Measurements from ENCODE around the gene CRY1.

Gene CRY1

DNA sequence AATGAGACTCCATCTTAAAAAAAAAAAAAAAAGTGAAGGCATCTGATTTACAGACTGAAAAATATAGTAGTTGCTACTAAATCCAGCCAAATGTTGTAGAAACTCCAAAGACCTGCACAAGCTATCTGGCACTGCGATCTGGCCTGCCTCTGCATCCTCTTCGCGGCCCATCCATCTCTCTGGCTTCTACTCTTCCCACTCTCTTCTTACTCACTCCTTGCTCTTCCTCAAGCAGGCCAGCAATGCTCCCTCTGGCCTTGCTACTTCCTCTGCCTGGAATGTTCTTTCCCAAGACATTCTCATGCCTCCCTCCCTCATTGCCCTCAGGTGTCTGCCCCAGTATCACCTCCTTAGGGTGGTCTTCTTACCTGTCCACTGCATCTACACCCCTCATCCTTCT, 9.7 kb upstream of the CRY1 start:
- Histone ChIP-seq H2BK5ac (ENCODE audit: low read length) (no peak overlapping the region), H3K27ac (replicated peaks; ENCODE audit: low read length) (no peak overlapping the region), H3K18ac (ENCODE audit: low read length) (no peak overlapping the region), H3K9ac (ENCODE audit: low read depth, low read length, poor library complexity) (no peak overlapping the region), H3K4me3 (ENCODE audit: low read length in 2 of 2) (no peak overlapping the region), H3K36me3 (replicated peaks in 1 of 2; ENCODE audit: control insufficient read depth in 2 of 2, insufficient read depth in 2 of 2, low read length in 2 of 2) (no peaks in the 10 kb centered on the region), H4K91ac (ENCODE audit: low read depth, low read length, poor library complexity) (no peak overlapping the region), H3K9me3 (replicated peaks in 1 of 2; ENCODE audit: control insufficient read depth in 2 of 2, insufficient read depth in 1 of 2, low read depth in 1 of 2, low read length in 2 of 2) (no peaks in the 10 kb centered on the region), H3K4me2 (ENCODE audit: insufficient read depth, low read length, poor library complexity, severe bottlenecking) (no peak overlapping the region), H3K4me1 (ENCODE audit: control insufficient read depth in 2 of 2, insufficient read depth in 1 of 2, low read depth in 1 of 2, low read length in 2 of 2) (peaks cover 0 to 2% of the 10 kb centered on the region in 2 donors), H2BK120ac (ENCODE audit: low read depth, low read length) (no peak overlapping the region), H2AK5ac (ENCODE audit: low read depth, low read length) (no peak overlapping the region), H3K4ac (ENCODE audit: low read length) (no peak overlapping the region), H2BK15ac (ENCODE audit: low read length) (no peak overlapping the region), H2BK12ac (ENCODE audit: low read length) (no peak overlapping the region), H3K23ac (ENCODE audit: low read depth, low read length, poor library complexity) (no peak overlapping the region), H3K79me1 (ENCODE audit: low read depth, low read length) (no peaks in the 10 kb centered on the region), H3K14ac (ENCODE audit: low read length) (no peak overlapping the region), H2AFZ (ENCODE audit: low read length) (no peak overlapping the region), H3K27me3 (ENCODE audit: control insufficient read depth in 3 of 3, insufficient read depth in 3 of 3, low read depth in 1 of 3, low read length in 3 of 3) (peaks cover 0 to 8% (median 0%) of the 10 kb centered on the region in 3 experiments), H4K8ac (ENCODE audit: low read depth, low read length) (no peak overlapping the region)
- WGBS, 2 donors (ENCODE audit: extremely low coverage in 2 of 2, insufficient read length in 2 of 2, insufficient replicate concordance in 1 of 2): no CpG with 5 or more reads among the region's 3 CpGs
- no peak for DNase-seq (ENCODE audit: low spot score)

DNA sequence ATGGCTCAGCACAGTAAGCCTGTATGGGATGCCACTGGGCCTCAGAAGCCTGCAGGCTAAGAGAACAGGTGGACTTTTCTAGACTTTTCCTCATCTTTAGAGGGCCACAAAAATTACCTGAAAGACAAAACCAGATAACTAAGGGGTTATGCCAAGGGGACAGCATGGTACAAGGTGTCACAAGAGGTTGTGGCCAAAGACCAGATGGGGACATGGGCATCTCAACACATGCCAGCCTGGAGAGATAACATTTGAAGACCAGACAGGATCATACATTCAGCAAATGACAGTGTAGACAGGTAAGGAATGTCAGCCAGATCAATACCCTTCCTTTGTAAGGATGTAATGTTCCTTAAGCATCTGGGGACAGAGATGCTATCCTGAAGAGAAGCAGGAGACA, 8.9 kb upstream of the CRY1 start:
- no peak overlapping the region for H4K8ac ChIP-seq (ENCODE audit: low read depth, low read length)
- H3K27ac ChIP-seq (replicated peaks; ENCODE audit: low read length): no peak overlapping the region
- no peak overlapping the region for H3K4ac ChIP-seq (ENCODE audit: low read length)
- H3K9me3 ChIP-seq (replicated peaks in 1 of 2; ENCODE audit: control insufficient read depth in 2 of 2, insufficient read depth in 1 of 2, low read depth in 1 of 2, low read length in 2 of 2): no peaks in the 10 kb centered on the region
- no peak overlapping the region for H3K4me2 ChIP-seq (ENCODE audit: insufficient read depth, low read length, poor library complexity, severe bottlenecking)
- H2AK5ac ChIP-seq (ENCODE audit: low read depth, low read length): no peak overlapping the region
- no peak overlapping the region for H2AFZ ChIP-seq (ENCODE audit: low read length)
- H3K9ac ChIP-seq (ENCODE audit: low read depth, low read length, poor library complexity): no peak overlapping the region
- H3K18ac ChIP-seq (ENCODE audit: low read length): no peak overlapping the region
- no peak overlapping the region for H2BK15ac ChIP-seq (ENCODE audit: low read length)
- no peak overlapping the region for H3K14ac ChIP-seq (ENCODE audit: low read length)
- no peak overlapping the region for H2BK120ac ChIP-seq (ENCODE audit: low read depth, low read length)
- H3K36me3 ChIP-seq (replicated peaks in 1 of 2; ENCODE audit: control insufficient read depth in 2 of 2, insufficient read depth in 2 of 2, low read length in 2 of 2): no peaks in the 10 kb centered on the region
- H3K23ac ChIP-seq (ENCODE audit: low read depth, low read length, poor library complexity): no peak overlapping the region
- no peak overlapping the region for H2BK5ac ChIP-seq (ENCODE audit: low read length)
- no peak overlapping the region for H4K91ac ChIP-seq (ENCODE audit: low read depth, low read length, poor library complexity)
- H3K27me3 ChIP-seq (ENCODE audit: control insufficient read depth in 3 of 3, insufficient read depth in 3 of 3, low read depth in 1 of 3, low read length in 3 of 3): peaks cover 0 to 8% (median 0%) of the 10 kb centered on the region in 3 experiments
- peaks cover 0 to 2% of the 10 kb centered on the region in 2 donors for H3K4me1 ChIP-seq (ENCODE audit: control insufficient read depth in 2 of 2, insufficient read depth in 1 of 2, low read depth in 1 of 2, low read length in 2 of 2)
- no peak for DNase-seq (ENCODE audit: low spot score)
- H3K4me3 ChIP-seq (ENCODE audit: low read length in 2 of 2): no peak overlapping the region
- no peak overlapping the region for H2BK12ac ChIP-seq (ENCODE audit: low read length)
- no peaks in the 10 kb centered on the region for H3K79me1 ChIP-seq (ENCODE audit: low read depth, low read length)

DNA sequence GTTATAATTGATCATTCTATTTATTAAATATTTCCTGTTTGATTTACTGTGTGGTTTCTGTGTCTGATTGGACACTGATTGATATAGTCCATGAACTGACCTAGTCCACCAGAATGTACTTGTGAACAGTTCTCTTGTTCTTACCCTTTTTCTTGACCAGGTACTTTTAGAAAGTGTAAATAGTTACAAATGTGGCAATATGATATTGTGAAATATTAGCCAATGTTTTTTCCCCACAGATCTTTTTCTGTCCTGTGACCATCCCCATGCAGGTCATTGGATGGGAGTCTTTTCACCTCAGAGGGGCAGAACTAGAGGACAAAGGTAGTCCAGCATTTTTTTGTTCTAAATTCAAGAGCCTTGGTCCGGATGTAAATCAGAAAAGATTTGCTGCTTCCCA, 8.3 kb upstream of the CRY1 start:
- Histone ChIP-seq H3K18ac (ENCODE audit: low read length) (no peak overlapping the region), H3K4ac (ENCODE audit: low read length) (no peak overlapping the region), H4K91ac (ENCODE audit: low read depth, low read length, poor library complexity) (no peak overlapping the region), H2BK15ac (ENCODE audit: low read length) (no peak overlapping the region), H3K79me1 (ENCODE audit: low read depth, low read length) (no peaks in the 10 kb centered on the region), H3K4me2 (ENCODE audit: insufficient read depth, low read length, poor library complexity, severe bottlenecking) (no peak overlapping the region), H3K9ac (ENCODE audit: low read depth, low read length, poor library complexity) (no peak overlapping the region), H2BK120ac (ENCODE audit: low read depth, low read length) (no peak overlapping the region), H3K4me1 (ENCODE audit: control insufficient read depth in 2 of 2, insufficient read depth in 1 of 2, low read depth in 1 of 2, low read length in 2 of 2) (peaks cover 0 to 2% of the 10 kb centered on the region in 2 donors), H3K27ac (replicated peaks; ENCODE audit: low read length) (no peak overlapping the region), H3K4me3 (ENCODE audit: low read length in 2 of 2) (no peak overlapping the region), H3K9me3 (replicated peaks in 1 of 2; ENCODE audit: control insufficient read depth in 2 of 2, insufficient read depth in 1 of 2, low read depth in 1 of 2, low read length in 2 of 2) (no peaks in the 10 kb centered on the region), H3K27me3 (ENCODE audit: control insufficient read depth in 3 of 3, insufficient read depth in 3 of 3, low read depth in 1 of 3, low read length in 3 of 3) (peaks cover 0 to 8% (median 0%) of the 10 kb centered on the region in 3 experiments), H3K36me3 (replicated peaks in 1 of 2; ENCODE audit: control insufficient read depth in 2 of 2, insufficient read depth in 2 of 2, low read length in 2 of 2) (no peaks in the 10 kb centered on the region), H3K23ac (ENCODE audit: low read depth, low read length, poor library complexity) (no peak overlapping the region), H2AK5ac (ENCODE audit: low read depth, low read length) (no peak overlapping the region), H2BK5ac (ENCODE audit: low read length) (no peak overlapping the region), H2AFZ (ENCODE audit: low read length) (no peak overlapping the region), H2BK12ac (ENCODE audit: low read length) (no peak overlapping the region), H4K8ac (ENCODE audit: low read depth, low read length) (no peak overlapping the region), H3K14ac (ENCODE audit: low read length) (no peak overlapping the region)
- no CpG with 5 or more reads among the region's 1 CpG for WGBS, 2 donors (ENCODE audit: extremely low coverage in 2 of 2, insufficient read length in 2 of 2, insufficient replicate concordance in 1 of 2)
- no peak for DNase-seq (ENCODE audit: low spot score)

DNA sequence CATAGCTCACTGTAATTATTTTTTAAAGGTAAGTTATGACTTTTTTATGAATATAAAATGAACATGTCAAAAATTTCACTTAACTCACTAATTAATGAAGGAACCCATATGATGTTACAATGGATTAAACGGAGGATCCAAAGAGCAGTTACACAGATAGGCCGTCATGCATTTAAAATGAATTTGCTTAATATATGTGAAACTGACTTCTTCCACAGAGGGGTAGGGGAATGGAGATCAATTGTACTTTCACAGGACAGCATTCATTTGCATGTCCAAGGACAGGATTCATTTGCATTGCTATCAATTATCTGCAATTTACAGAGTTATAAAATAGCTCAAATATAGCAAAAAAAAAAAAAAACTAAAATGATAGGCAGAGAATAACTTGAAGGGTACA, 6.6 kb upstream of the CRY1 start:
- no peak overlapping the region for H2AK5ac ChIP-seq (ENCODE audit: low read depth, low read length)
- H2BK12ac ChIP-seq (ENCODE audit: low read length): no peak overlapping the region
- no peak overlapping the region for H3K4me3 ChIP-seq (ENCODE audit: low read length in 2 of 2)
- H2BK5ac ChIP-seq (ENCODE audit: low read length): no peak overlapping the region
- H3K36me3 ChIP-seq (replicated peaks in 1 of 2; ENCODE audit: control insufficient read depth in 2 of 2, insufficient read depth in 2 of 2, low read length in 2 of 2): no peaks in the 10 kb centered on the region
- no peak overlapping the region for H3K9ac ChIP-seq (ENCODE audit: low read depth, low read length, poor library complexity)
- H3K18ac ChIP-seq (ENCODE audit: low read length): no peak overlapping the region
- peaks cover 0 to 2% of the 10 kb centered on the region in 2 donors for H3K9me3 ChIP-seq (replicated peaks in 1 of 2; ENCODE audit: control insufficient read depth in 2 of 2, insufficient read depth in 1 of 2, low read depth in 1 of 2, low read length in 2 of 2)
- no peak overlapping the region for H3K27ac ChIP-seq (replicated peaks; ENCODE audit: low read length)
- no peak overlapping the region for H4K91ac ChIP-seq (ENCODE audit: low read depth, low read length, poor library complexity)
- no peak for DNase-seq (ENCODE audit: low spot score)
- H3K27me3 ChIP-seq (ENCODE audit: control insufficient read depth in 3 of 3, insufficient read depth in 3 of 3, low read depth in 1 of 3, low read length in 3 of 3): peaks cover 0 to 11% (median 0%) of the 10 kb centered on the region in 3 experiments
- no CpG with 5 or more reads among the region's 2 CpGs for WGBS, 2 donors (ENCODE audit: extremely low coverage in 2 of 2, insufficient read length in 2 of 2, insufficient replicate concordance in 1 of 2)
- H3K14ac ChIP-seq (ENCODE audit: low read length): no peak overlapping the region
- H2BK15ac ChIP-seq (ENCODE audit: low read length): no peak overlapping the region
- H3K4me1 ChIP-seq (ENCODE audit: control insufficient read depth in 2 of 2, insufficient read depth in 1 of 2, low read depth in 1 of 2, low read length in 2 of 2): no peaks in the 10 kb centered on the region
- no peak overlapping the region for H3K4ac ChIP-seq (ENCODE audit: low read length)
- H2BK120ac ChIP-seq (ENCODE audit: low read depth, low read length): no peak overlapping the region
- no peak overlapping the region for H4K8ac ChIP-seq (ENCODE audit: low read depth, low read length)
- H3K23ac ChIP-seq (ENCODE audit: low read depth, low read length, poor library complexity): no peak overlapping the region
- H3K4me2 ChIP-seq (ENCODE audit: insufficient read depth, low read length, poor library complexity, severe bottlenecking): no peak overlapping the region
- H3K79me1 ChIP-seq (ENCODE audit: low read depth, low read length): no peaks in the 10 kb centered on the region
- H2AFZ ChIP-seq (ENCODE audit: low read length): no peak overlapping the region

Measured in neuronal stem cell (in vitro differentiated cells).